H9 (cell line): ENCODE results near the gene PDZK1IP1. TPM values are rescaled to one million over a fixed set of nuclear protein-coding genes. Genes with fewer than 3 reads are reported as not detected.

Source experiments
- DNase-seq: peaks from one replicate; pipeline ENCODE4 v3.0.0-alpha.2; 2017
- H2AFZ ChIP-seq: one replicate; pipeline ENCODE4 v1.6.1; 2013; ENCODE audit warnings: mild to moderate bottlenecking, low read length, control low read depth, moderate library complexity
- H2AK5ac ChIP-seq: 2 replicates; pipeline ENCODE4 v1.6.1; 2013; ENCODE audit warnings: low read length, control low read depth, mixed read lengths; ENCODE audit not compliant: insufficient read length
- H2BK120ac ChIP-seq: one replicate; pipeline ENCODE4 v1.6.1; 2013; ENCODE audit warnings: low read depth, mild to moderate bottlenecking, low read length, control low read depth, inconsistent platforms; ENCODE audit not compliant: poor library complexity, severe bottlenecking
- H2BK12ac ChIP-seq: 2 replicates; pipeline ENCODE4 v1.6.1; 2013; ENCODE audit warnings: low read length, control low read depth, mixed read lengths, low read depth; ENCODE audit not compliant: insufficient read length
- H2BK15ac ChIP-seq: 2 replicates; pipeline ENCODE4 v1.6.1; 2013; ENCODE audit warnings: low read depth, low read length, control low read depth
- H2BK20ac ChIP-seq: one replicate; pipeline ENCODE4 v1.6.1; 2013; ENCODE audit warnings: low read depth, mild to moderate bottlenecking, low read length, control low read depth, inconsistent platforms; ENCODE audit not compliant: poor library complexity, severe bottlenecking
- H2BK5ac ChIP-seq: 2 replicates; pipeline ENCODE4 v1.6.1; 2013; ENCODE audit warnings: low read length, control low read depth, mixed read lengths; ENCODE audit not compliant: insufficient read length
- H3K14ac ChIP-seq: 2 replicates; pipeline ENCODE4 v1.6.1; 2013; ENCODE audit warnings: low read length, control low read depth; ENCODE audit not compliant: insufficient read depth
- H3K18ac ChIP-seq: 2 replicates; pipeline ENCODE4 v1.6.1; 2013; ENCODE audit warnings: low read depth, mild to moderate bottlenecking, mixed read lengths, low read length, control low read depth; ENCODE audit not compliant: insufficient read length
- H3K23ac ChIP-seq: 2 replicates; pipeline ENCODE4 v1.6.1; 2013; ENCODE audit warnings: low read length, control low read depth, mixed read lengths, low read depth; ENCODE audit not compliant: insufficient read length
- H3K23me2 ChIP-seq: 2 replicates; pipeline ENCODE4 v1.6.1; 2013; ENCODE audit warnings: low read depth, mild to moderate bottlenecking, mixed read lengths, low read length, control low read depth; ENCODE audit not compliant: insufficient read length, poor library complexity, severe bottlenecking
- H3K27ac ChIP-seq: 2 replicates; pipeline ENCODE4 v1.5.1; 2013; ENCODE audit warnings: low read length, control low read depth, mixed read lengths, low read depth; ENCODE audit not compliant: insufficient read length
- H3K27me3 ChIP-seq: 2 replicates; pipeline ENCODE4 v1.6.1; 2013; ENCODE audit warnings: low read length, control low read depth, inconsistent platforms; ENCODE audit not compliant: insufficient read depth
- H3K4ac ChIP-seq: 2 replicates; pipeline ENCODE4 v1.6.1; 2013; ENCODE audit warnings: low read depth, mild to moderate bottlenecking, control low read depth, inconsistent platforms, low read length, moderate library complexity
- H3K4me1 ChIP-seq: 2 replicates; pipeline ENCODE4 v1.6.1; 2013; ENCODE audit warnings: low read length, control low read depth, inconsistent platforms; ENCODE audit not compliant: insufficient read depth
- H3K4me2 ChIP-seq: 2 replicates; pipeline ENCODE4 v1.6.1; 2013; ENCODE audit warnings: low read length, control low read depth, mixed read lengths; ENCODE audit not compliant: insufficient read length, insufficient read depth
- H3K56ac ChIP-seq: 2 replicates; pipeline ENCODE4 v1.6.1; 2013; ENCODE audit warnings: low read depth, mild to moderate bottlenecking, mixed read lengths, low read length, control low read depth; ENCODE audit not compliant: insufficient read length
- H3K79me1 ChIP-seq: 2 replicates; pipeline ENCODE4 v1.6.1; 2013; ENCODE audit warnings: low read depth, mild to moderate bottlenecking, moderate library complexity, low read length, control low read depth, inconsistent platforms; ENCODE audit not compliant: insufficient read depth, poor library complexity, severe bottlenecking
- H3K79me2 ChIP-seq: 2 replicates; pipeline ENCODE4 v1.6.1; 2013; ENCODE audit warnings: low read length, control low read depth, inconsistent platforms; ENCODE audit not compliant: insufficient read depth
- H3K9ac ChIP-seq: 2 replicates; pipeline ENCODE4 v1.6.1; 2013; ENCODE audit warnings: low read length, control low read depth, mixed read lengths; ENCODE audit not compliant: insufficient read length; ENCODE audit errors: extremely low read depth
- H3K9me3 ChIP-seq: one replicate; pipeline ENCODE4 v1.6.1; 2013; ENCODE audit warnings: low read depth, low read length, inconsistent platforms; ENCODE audit not compliant: control insufficient read depth
- H3T11ph ChIP-seq: one replicate; pipeline ENCODE4 v1.6.1; 2013; ENCODE audit warnings: mild to moderate bottlenecking, low read length, control low read depth, inconsistent platforms
- H4K20me1 ChIP-seq: one replicate; pipeline ENCODE4 v1.6.1; 2013; ENCODE audit not compliant: control insufficient read depth, insufficient read length, insufficient read depth
- H4K5ac ChIP-seq: 2 replicates; pipeline ENCODE4 v1.6.1; 2013; ENCODE audit warnings: low read depth, mild to moderate bottlenecking, mixed read lengths, low read length, control low read depth; ENCODE audit not compliant: insufficient read length
- H4K8ac ChIP-seq: replicated peaks from 2 replicates; pipeline ENCODE4 v1.6.1; 2013; ENCODE audit warnings: low read length, control low read depth, mixed read lengths, low read depth; ENCODE audit not compliant: insufficient read length
- H4K91ac ChIP-seq: 2 replicates; pipeline ENCODE4 v1.6.1; 2013; ENCODE audit warnings: low read depth, mild to moderate bottlenecking, moderate library complexity, mixed read lengths, low read length, control low read depth; ENCODE audit not compliant: insufficient read length
- H3K27ac Mint-ChIP-seq, 3 experiments: 2 replicates in 2 of 3; 3 replicates in 1 of 3; pipeline ENCODE4 v1.8.0; 2020 to 2021; ENCODE audit warnings: mixed read lengths in 3 of 3, mild to moderate bottlenecking in 1 of 3, moderate library complexity in 1 of 3
- H3K27me3 Mint-ChIP-seq: 2 replicates; pipeline ENCODE4 v1.8.0; 2021; ENCODE audit warnings: low read depth, mild to moderate bottlenecking, moderate library complexity, mixed read lengths
- H3K36me3 Mint-ChIP-seq, 3 experiments: 2 replicates in 2 of 3; 3 replicates in 1 of 3; pipeline ENCODE4 v1.8.0; 2020 to 2021; ENCODE audit warnings: low read depth in 3 of 3, mixed read lengths in 3 of 3; ENCODE audit not compliant: insufficient read depth in 1 of 3
- H3K4me1 Mint-ChIP-seq, 2 experiments: 2 replicates each; pipeline ENCODE4 v1.8.0; 2020; ENCODE audit warnings: mixed read lengths in 2 of 2
- H3K4me3 Mint-ChIP-seq, 2 experiments: 2 replicates in 1 of 2; 3 replicates in 1 of 2; pipeline ENCODE4 v1.8.0; 2020 to 2021; ENCODE audit warnings: mild to moderate bottlenecking in 2 of 2, mixed read lengths in 2 of 2, moderate library complexity in 1 of 2
- H3K9me3 Mint-ChIP-seq, 2 experiments: 2 replicates in 1 of 2; 3 replicates in 1 of 2; pipeline ENCODE4 v1.8.0; 2020; ENCODE audit warnings: mild to moderate bottlenecking in 2 of 2, mixed read lengths in 2 of 2, moderate library complexity in 1 of 2
- WGBS: extraction: QIAGEN DNeasy Blood & Tissue Kit; methylation state at CpG from one replicate; pipeline ENCODE4 v1.1.7; 2013; ENCODE audit warnings: missing lambda C conversion rate, low lambda C conversion rate, mixed read lengths; ENCODE audit not compliant: insufficient read length; ENCODE audit errors: extremely low coverage; 5-methylcytosine and 5-hydroxymethylcytosine counted together
- total RNA-seq: library from RNA; stranded (reverse); gene quantifications from 2 replicates; pipeline ENCODE4 v1.2.1, GENCODE V29; 2021
- TF ChIP-seq, protein P1 (sequence below): fragments of 200-600 bp; sonication (generic); conservative IDR thresholded peaks from 3 replicates; pipeline ENCODE4 v1.8.0; 2021; ENCODE audit warnings: antibody characterized with exemption, mild to moderate bottlenecking

Gene PDZK1IP1
- total RNA-seq, 1 experiment from 2014 or later = not detected

DNA sequence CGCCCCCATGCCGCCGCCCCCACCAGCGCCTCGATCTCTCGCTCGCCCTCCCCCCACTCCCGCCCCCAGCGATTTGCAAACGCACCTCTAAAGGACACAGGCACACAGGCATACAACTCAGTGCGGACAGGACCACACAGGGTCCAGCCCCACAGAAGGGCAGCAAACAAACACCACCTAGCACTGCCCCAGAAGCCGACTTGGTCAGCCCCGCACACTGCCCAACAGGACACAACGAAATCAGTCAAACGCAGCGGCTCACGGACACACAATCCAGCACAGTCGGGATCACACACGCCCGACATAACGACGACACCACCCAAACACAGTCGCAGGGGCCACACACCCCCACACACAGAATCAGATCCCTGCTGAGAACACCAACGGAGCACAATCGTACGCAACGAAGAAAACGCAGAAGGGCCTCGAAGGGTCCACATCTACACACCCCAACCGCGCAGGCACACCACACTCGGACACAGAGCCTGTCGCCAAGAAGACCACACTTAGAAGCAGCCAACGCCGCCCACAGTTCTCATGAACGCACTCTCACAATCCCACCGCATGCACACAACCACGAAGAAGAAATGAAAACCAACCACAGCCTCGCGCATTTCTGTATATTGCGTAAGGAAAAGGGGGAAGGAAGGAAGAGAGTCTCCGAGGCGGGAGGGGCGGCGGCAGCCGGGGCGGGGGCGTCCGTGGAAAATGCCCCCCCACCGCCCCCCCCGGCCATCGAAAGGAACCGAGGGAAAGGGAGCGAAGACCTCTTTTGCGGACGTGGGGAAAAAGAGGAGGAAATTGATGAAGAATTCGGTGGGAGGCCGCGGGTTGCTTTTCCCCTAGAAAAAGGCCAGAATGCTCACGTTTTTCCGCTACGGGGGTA lies 41.7 kb upstream of the PDZK1IP1 start:
- Histone ChIP-seq H4K5ac (no peak overlapping the region), H4K20me1 (peaks cover 2% of the 10 kb centered on the region), H3K9ac (no peak overlapping the region), H3K79me2 (no peaks in the 10 kb centered on the region), H3T11ph (no peak overlapping the region), H2AK5ac (no peak overlapping the region), H2BK5ac (no peak overlapping the region), H2BK120ac (no peak overlapping the region), H3K9me3 (no peaks in the 10 kb centered on the region), H3K23ac (no peak overlapping the region), H3K4ac (no peak overlapping the region), H2BK20ac (no peak overlapping the region), H2BK12ac (no peak overlapping the region), H4K91ac (no peak overlapping the region), H3K56ac (no peak overlapping the region), H3K4me2 (peak overlapping the region; percentile 38), H3K79me1 (no peaks in the 10 kb centered on the region), H2BK15ac (no peak overlapping the region), H3K4me1 (no peaks in the 10 kb centered on the region; the same call in 1 of the 2 replicates), H3K27me3 (peaks cover 93% of the 10 kb centered on the region), H3K23me2 (peaks cover 18% of the 10 kb centered on the region), H3K14ac (no peak overlapping the region), H4K8ac (no peak overlapping the region), H2AFZ (no peak overlapping the region), H3K18ac (no peak overlapping the region), H3K27ac (no peak overlapping the region)
- Mint-ChIP-seq H3K4me1 (peaks cover 30 to 51% of the 10 kb centered on the region in 2 experiments), H3K36me3 (peaks cover 0 to 3% (median 0%) of the 10 kb centered on the region in 3 experiments; a peak in 2 of 7 replicates), H3K4me3 (peak overlapping the region; percentile 49 to 79), H3K27me3 (peaks cover 100% of the 10 kb centered on the region), H3K27ac (no peak overlapping the region), H3K9me3 (peaks cover 0 to 7% of the 10 kb centered on the region in 2 experiments; a peak in 2 of 5 replicates)
- peak; percentile 58 for DNase-seq
- WGBS = no CpG with 5 or more reads among the region's 62 CpGs
- TF ChIP-seq, protein P1, sequence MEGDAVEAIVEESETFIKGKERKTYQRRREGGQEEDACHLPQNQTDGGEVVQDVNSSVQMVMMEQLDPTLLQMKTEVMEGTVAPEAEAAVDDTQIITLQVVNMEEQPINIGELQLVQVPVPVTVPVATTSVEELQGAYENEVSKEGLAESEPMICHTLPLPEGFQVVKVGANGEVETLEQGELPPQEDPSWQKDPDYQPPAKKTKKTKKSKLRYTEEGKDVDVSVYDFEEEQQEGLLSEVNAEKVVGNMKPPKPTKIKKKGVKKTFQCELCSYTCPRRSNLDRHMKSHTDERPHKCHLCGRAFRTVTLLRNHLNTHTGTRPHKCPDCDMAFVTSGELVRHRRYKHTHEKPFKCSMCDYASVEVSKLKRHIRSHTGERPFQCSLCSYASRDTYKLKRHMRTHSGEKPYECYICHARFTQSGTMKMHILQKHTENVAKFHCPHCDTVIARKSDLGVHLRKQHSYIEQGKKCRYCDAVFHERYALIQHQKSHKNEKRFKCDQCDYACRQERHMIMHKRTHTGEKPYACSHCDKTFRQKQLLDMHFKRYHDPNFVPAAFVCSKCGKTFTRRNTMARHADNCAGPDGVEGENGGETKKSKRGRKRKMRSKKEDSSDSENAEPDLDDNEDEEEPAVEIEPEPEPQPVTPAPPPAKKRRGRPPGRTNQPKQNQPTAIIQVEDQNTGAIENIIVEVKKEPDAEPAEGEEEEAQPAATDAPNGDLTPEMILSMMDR = no peak
